PC-9 (cell line): ENCODE measurements around the gene TNNI3K.

Experiments used
- CTCF ChIP-seq: fragments of 200-600 bp; sonication (generic); conservative IDR thresholded peaks from 2 replicates; pipeline ENCODE4 v1.6.1; 2017; ENCODE audit warnings: mixed run types, antibody characterized with exemption, mild to moderate bottlenecking, moderate library complexity
- EZH2 ChIP-seq: fragments of 200-600 bp; sonication (generic); IDR thresholded peaks from 2 replicates; pipeline ENCODE4 v1.8.0; 2017; ENCODE audit warnings: antibody characterized with exemption, low read depth

GRCh38 chr1:74453277-74453676 lies 218.1 kb downstream of the TNNI3K start:
- TF ChIP-seq EZH2 (no peak), CTCF (no peak)
